ENCODE measurements around the gene CNOT3.
"Not testable (repeated sequence)": the region's sequence is repeated elsewhere in the genome, so short reads cannot be mapped to it uniquely, and the experiment has no call there.

The CNOT3 gene

DNA sequence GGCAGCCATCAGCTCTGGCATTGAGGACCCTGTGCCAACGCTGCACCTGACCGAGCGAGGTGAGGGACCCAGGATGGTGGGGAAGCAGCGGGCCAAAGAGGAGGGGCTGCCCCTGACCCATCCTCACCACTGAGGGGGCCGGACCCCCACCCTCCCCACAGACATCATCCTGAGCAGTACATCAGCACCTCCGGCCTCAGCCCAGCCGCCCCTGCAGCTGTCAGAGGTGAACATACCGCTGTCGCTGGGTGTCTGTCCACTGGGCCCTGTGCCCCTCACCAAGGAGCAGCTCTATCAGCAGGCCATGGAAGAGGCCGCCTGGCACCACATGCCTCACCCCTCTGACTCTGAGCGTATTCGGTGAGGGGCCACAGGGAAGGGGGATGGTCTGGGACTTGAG lies 14.7 kb downstream of the CNOT3 start:
- DNase-seq, result no peak

DNA sequence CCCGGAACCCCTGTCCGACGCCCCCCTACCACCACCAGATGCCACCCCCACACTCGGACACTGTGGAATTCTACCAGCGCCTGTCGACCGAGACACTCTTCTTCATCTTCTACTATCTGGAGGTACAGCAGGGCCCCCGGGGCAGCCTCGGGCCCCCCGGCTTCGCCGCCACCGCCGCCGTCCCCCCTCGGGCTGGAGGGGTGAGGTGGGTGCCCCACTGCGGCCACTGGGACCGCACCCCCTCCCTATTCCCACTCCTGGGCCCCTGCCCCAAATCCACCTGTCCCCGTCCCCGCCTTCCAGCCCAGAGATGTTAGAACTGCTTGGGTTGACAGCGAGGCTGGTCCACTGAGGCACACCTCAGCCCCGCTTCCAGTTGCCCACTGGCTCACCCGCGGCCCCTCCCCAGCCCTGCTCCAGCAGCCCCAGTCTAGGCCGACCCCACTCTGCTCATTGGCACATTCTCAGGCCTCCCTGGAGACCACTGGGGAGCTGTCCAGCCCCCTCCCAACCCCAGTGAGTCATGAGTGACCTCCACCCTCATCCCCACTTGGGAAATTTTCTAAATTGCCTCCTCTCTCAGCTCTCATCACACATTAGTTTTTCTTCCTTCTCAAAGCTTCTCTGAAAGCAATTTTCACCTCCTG lies 15.4 kb downstream of the CNOT3 start:
- DNase-seq, result no peak

DNA sequence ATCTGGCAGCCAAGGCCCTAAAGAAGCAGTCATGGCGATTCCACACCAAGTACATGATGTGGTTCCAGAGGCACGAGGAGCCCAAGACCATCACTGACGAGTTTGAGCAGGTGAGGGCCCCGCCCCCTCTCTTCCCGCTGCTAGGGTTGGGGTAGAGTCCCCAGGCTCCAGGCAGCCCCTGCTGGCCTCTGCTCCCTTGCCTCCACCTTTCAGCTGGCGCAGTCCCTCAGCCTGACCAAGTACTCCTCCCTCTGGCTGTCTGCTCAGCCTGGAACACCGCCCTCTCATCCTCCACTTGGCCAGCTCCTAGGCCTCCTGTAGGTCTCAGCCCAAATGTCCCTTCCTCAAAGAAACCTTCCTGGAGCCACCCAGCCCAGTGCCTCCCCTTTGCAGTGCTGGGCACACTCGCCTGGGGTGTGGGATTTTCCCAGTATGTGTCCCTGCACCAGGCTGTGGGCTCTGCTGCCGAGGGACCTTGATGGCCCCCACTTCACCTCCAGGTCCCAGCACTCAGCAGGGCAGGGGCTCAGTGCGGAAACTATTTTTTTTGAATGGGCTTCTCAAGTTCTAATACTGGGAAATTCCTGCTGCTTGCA lies 16.3 kb downstream of the CNOT3 start:
- no peak for DNase-seq

DNA sequence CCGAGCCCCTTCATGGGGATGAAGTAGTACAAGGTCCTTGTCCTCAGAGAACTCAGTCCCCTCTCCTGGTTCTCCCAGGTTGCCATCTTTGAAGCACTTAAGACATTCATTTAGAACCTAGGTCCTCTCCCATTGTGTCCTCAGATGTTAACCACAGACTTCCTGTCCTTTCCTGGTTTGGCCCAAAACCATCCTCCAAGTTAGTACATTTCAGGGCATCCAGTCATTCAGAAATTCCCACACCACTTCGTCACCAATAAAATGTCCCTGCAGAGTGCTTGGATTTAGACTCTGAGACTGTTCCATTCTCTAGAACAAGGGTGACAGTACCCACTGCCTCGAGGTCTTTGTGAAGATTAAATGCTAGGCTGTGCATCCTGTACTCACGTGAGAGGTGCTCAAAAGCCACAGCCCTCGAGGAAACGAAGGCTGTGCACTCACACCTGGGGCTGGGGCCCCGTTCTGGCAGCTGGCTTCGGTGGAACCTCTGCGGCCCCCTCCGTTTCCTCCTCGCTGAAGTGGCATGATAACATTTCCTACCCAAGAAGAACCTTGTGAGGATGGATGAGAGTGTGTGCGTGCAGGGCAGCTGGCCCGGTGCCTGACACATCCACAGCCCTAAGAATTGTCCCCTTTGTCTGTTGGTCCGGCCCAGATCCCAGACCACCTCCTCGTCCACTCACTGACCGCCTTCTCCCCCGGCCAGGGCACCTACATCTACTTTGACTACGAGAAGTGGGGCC lies 17.2 kb downstream of the CNOT3 start:
- no peak for DNase-seq

DNA sequence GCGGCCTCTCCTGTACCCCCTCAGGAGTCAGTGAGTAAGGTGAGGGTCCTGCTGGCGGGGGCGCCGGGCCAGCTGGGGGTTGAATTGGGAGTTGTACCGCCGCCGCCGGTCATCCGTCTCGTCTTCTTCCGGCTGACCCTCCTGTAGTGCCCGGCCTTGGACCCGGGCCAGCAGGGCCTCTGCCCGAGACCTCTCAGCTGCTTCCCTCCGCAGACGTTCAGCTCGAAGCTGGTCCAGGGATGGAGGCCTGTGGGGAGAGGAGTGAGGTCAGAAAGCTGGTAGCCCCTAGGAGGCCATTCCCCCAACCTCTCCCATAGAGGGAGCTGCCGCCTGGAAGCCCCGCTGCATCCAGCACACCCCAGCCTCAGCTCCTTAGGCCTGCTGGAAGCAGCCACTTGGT lies 18.1 kb downstream of the CNOT3 start:
- DNase-seq, result no peak

DNA sequence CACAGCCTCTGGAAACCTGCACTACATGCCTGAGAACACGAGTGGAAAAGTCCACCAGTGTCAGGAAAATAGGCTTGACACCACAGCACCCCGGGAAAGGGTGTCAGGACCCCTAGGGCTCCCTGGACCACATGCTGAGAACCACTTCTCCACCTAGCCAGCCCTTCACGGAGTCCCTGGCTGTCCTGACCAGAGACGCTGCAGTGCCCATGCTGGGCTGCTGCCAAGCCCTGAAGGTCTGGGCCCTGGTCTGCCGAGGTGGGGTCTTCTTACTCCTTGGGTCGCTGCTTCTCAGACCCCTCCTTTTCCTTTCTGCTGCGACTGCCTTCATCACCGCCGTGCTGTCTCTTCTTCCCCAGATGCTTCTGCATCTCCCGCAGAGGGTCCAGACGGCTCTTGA lies 18.9 kb downstream of the CNOT3 start:
- no peak for DNase-seq

DNA sequence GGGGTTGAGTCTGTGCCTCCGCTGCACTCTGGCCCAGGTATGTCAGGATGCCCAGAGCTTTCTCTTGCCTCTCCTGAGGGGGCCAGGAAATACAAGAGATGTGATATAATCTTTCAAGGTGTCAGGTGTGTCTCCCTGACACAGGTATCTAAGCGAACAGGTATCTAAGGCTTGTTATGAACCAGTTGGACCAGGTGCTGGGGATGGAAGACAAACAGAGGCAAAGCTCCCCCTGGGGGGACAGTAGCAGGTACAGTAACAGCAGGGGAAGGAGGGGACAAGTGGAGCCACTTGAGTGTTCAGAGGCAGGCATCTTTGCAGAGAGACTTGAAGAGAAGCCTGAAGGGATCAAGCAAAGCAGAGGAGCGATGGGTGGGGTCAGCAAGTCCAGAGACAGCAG lies 19.4 kb downstream of the CNOT3 start:
- DNase-seq, result no peak

DNA sequence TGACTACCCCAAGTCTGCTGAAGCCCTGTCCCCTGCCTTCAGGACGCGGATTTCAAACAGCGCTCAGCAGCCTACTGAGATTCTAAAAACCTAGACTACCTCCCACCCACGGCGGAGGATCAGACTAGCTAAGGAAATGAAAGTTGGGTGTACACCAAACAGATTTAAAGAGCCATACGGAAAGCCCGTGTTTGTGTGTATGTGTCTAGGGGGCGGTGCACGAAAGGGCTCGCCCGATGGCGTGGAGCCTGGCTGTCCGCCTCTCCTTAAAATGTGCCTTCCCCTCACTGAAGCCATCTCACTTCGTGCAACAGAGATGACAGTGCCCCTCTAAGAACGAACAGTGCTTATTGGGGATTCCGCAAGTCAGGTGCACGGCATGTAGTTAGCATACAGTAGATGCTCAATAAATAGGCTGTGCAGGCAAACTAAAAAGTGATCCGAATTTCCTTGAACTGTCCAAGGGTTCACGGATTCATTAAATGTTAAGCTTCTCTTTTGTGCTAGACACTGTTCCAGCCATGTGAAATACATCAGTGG lies 21.3 kb downstream of the CNOT3 start:
- DNase-seq, result no peak

DNA sequence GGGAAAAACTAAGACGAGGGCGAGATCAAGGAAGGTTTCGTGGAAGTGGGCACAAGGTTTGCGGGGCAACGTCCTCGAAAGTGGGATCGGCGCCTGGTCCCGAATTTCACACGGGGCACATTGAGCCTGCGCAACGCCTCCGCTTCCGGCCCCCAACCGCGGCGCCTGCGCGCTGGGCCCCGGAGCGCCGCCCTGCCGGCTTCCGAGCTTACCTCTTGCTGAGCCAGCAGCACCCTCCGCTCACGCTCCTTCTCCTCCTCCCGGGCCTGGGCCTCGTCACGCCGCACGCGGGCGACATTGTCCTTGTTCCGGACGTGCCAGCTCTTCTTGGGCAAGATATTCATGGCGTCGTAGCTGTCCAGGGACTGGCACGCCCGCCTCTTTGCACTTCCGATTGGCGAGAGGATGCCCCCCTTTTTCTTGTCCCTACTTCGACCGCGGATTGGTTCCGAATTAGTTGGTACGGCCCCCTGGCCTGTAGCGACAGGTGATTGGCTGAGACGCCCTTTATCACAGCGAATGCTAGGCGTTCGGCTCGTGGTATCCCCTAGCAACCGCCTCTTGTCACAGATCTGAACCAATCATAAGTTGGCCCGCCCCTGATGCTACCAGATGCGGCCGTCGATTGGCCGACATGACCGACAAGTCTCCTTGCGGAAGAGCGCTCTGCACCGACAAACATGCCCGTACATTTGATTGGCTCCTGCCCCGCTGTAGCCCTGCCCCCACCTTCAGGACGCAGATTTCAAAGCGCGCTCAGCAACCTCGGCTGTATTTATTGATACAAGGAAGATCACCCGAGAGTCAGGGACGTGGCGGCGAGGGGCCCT lies 22.0 kb downstream of the CNOT3 start, which contains the start of gene LENG1:
TSS of gene LENG1 (minus strand) at position 370 of the 830 bp plus-strand sequence. CDS start at position 344, 26 bp downstream.
- peak; percentile 98 for DNase-seq

DNA sequence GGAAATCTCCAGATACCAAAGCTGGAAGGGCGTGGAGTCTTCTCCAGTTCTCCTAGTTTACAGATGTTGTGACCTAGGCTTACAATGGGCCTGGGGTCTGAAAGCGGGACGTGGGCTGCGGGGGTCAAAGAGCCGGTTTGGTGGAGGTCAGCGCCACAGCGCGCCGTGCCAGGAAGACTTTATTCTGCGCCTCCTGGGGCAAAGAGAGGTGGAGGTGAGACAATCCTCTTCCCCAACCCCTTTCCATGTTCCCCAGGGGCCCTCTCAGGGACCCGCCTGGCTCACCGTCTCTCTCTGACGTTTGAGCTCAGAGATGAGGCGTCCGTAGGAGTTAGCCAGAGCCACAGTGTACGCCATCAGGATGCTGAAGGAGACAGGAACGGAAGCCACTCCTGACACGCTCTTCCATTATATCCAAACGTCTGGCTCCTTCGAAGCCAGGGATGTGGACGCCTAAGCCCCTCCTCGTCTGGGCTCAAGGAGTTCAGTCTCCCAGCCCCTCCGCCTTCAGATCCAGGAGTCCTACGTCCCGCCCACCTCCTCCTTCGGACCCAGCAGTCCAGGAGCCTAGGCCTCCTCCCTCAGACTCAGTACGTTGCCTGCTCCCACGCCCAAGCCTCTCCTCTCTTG lies 22.7 kb downstream of the CNOT3 start:
- DNase-seq, result no peak

DNA sequence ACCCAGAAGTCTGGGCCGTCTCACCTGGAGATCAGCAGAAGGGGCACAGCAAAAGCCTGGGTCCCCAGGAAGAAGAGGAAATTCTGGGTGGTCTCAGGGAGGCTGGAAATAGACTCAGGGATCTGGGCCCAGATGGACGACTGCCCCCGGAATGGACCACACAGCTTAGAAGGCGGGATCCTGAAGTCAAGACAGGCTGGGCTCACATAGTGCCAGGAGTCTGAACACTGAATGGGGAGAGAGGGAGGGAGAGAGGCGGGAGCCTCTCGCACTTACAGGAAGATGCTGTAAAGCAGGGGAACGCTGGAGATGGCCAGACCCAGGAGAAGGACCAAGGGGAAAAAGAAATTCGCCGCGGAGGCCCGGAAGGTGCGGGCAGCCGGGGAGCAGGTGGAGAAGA lies 23.3 kb downstream of the CNOT3 start:
- DNase-seq, result no peak

DNA sequence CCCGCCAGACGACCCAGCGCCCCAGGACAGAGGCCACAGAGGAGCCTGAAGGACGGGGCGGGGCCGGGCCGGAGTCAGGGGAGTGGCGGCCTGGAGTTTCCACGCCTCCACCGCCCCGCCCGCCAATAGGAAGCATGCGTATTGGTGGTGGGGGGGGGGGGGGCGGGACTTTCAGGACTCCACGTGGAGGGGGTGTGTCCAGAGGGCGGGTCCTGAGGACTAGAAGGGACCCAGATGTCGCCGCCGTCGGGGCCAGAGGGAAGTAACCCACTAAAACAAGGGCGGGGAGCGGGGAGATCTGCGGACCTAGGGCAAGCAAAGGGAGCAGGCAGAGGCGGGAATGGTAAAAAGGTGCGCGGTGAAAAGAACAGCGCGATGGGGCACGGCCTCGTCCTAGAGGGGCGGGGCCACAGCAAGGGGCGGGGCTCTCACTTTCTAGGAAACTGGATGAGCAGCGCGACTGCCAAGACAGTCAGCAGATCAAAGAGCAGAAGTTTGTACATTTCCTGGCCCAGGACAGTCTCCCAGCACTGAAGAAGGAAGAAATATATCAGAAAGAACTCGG lies 24.8 kb downstream of the CNOT3 start:
- DNase-seq, result no peak

DNA sequence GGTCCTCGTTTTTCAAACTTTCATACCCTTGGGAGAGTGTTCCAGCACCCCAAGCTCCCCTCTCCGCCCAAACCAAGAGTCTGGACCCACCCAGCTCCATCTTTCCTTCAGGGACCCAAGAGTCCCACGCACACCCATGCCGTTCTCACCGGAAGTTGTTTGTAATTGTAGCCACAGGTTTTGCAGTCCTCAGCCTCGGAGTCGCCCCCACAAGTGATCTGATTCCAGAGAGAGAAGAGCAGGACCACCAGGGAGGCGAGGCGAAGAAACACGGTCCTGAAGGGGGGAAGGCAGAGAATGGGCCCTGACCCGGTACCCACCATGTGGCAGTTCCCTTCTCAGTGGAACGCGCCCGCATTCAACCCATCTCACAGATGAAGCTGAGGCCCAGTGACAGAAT lies 25.3 kb downstream of the CNOT3 start:
- DNase-seq, result no peak

DNA sequence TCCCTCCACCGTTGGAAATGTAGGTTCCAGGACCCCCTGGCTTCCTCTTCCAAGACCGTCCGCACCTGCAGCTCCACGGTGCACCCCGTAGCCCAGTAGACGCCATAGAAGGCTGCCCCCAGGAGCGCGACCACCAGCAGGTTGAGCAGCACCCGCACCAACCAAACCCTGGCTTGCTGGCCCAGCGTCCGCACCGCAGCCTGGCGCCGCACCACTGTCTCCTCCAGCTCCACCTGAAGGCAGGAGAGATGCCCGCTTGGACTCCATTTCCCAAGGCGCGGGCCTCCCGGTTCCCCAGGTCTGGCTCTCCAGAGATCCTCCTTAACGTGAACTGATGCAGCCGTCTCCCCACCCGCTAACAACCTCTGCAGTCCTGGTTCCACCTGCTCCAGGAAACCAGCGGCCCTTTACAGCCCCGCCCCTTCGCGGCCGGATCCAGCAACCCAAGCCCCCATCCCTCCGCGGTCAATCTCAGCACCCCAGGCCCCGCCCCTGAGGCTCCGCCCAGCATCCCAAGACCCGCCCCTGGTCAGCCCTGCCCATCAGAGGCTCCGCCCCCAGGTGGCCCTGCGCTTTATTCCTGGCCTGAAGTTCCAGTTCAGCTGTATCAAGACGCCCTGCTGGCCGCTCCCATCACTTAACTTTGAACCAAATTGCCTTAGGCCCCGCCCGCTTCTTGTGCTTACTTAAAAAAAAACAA lies 27.0 kb downstream of the CNOT3 start:
- DNase-seq, result no peak

DNA sequence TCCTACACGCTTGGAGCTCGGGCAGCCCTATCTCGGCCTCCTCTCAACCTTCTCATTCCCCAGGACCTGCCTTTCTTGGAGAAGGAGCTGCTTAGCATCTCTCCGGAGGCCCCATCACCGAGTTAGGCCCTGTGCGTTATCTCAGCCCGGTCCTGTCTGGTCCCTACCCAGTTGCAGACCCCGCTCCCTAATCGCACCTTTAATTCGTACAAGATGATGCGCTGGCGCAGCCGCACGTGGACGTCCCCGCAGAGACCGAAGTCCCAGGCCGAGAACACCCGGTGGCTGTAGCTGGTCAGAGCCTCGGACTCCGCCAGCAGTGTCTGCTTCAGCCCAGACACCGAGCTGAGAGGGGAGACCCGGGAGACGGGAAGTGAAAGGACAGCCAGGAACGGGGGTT lies 27.7 kb downstream of the CNOT3 start:
- DNase-seq, result no peak

DNA sequence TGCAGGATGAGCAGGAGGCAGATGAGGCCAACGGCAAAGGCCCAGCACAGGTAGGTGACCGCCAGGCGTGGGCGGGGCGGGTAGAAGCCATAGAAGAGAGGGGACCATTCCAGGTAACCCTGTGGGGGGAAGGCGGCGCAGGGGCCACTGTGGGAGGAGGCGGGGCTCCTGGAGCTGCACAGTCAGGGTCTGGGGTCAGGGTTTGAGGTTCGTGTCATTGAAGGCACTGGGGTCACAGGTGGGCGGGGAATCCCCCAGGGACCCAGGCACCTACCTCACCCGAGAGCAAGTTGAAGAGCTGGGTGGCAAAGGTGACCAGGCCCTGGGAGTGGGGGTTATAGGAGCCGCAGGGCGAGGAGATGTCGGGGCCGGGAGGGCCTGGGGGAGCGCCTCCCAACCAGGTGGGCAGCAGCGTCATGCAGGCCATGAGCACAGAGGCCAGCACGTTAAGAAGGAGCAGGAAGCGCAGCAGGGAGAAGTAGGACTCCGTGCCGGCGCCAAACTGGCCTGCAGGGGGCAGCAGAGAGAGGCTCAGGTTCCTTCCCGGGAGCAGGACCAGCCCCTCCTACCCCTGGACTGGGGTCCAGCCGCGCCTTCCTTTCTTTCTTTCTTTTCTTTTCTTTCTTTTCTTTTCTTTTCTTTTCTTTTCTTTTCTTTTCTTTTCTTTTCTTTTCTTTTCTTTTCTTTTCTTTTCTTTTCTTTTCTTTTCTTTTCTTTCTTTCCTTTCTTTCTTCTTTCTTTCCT lies 30.8 kb downstream of the CNOT3 start:
- DNase-seq, result peak; percentile 62

DNA sequence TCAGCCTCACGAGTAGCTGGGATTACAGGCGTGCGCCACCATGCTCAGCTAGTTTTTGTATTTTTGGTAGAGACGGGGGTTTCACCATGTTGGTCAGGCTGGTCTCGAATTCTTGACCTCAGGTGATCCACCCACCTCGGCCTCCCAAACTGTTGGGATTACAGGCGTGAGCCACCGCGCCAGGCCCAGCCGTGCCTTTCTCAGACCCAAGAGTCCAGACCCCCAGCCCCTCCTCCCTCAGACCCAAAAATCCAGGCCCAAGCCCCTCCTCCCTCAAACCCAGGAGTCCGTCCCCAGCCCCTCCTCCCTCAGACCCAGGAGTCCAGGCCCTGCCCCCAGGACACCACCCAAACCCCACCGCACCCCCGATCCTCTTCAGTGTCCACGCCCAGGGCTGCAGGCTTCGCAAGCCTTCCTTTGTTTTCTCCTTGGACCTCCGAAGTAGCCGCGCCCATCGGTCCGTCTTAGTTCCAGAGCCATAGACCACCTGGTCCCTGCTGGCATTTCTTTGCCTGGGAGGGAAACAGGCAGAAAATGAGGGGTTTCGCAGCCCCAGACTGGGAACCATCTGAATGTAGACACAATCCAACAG lies 31.7 kb downstream of the CNOT3 start:
- no peak for DNase-seq

DNA sequence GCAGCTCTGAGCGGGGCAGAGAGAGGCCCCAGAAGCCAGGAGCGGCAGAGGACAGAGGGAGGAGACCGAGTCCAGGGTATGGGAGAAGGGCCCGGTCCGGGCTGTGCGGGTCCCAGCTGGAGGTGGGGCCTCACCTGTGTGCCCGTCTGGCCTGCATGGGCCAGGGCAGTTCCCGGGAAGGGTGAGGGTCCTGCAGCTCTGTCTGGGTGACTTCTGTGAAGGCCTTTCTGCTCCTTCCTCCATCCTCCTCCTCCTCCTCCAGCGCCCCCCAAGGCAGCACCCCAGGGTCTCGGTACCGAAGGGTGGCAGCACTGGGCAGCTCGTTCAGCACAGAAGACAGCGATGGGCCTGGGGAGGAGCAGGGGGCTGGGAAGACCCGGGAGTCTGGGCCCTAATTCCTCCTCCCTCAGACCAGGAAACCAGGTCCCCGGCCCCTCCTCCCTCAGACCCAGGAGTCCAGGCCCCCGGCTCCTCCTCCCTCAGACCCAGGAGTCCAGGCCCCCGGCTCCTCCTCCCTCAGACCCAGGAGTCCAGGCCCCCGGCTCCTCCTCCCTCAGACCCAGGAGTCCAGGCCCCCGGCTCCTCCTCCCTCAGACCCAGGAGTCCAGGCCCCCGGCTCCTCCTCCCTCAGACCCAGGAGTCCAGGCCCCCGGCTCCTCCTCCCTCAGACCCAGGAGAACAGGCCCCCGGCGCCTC lies 34.3 kb downstream of the CNOT3 start:
- DNase-seq, result not testable (repeated sequence)

DNA sequence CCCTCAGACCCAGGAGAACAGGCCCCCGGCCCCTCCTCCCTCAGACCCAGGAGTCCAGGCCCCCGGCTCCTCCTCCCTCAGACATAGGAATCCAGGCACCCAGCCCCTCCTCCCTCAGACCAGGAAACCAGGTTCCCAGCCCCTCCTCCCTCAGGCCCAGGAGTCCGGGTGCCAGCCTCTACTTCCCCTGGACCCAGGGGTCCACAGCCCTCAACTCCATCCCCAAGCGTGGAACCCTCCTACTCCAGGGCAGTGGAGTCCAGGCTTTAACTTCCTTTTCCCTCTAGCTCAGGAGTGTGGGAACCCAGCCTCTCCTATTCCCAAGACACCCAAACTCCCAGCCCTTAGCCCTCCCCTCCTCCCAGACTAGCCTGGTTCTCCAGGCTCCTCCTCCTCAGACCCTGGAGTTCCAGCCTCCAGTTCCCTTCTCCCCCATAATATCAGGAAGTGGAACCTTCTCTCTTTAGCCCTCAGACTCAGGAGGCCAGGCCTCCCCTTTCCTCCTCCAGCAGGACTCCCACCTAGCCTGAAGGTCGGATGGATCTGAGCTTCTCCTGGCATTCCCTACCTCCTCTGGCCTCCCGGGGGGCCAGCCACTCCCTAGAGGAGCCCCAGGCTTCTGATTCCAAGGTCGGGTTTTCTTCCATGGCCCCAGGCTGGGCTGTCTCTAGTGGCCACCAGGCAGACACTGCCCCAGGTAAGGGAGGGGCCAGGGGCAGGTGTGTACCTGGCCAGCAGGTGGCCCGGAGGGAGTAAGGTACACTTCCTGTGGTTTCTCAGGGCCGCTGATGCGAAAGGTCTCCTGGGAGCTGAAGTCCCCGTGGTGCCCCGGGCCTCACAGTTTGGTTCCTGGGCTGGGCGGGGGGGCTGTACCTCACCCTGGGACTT lies 35.2 kb downstream of the CNOT3 start, which contains the start of gene TMC4:
TSS of gene TMC4 (minus strand) at position 690 of the 888 bp plus-strand sequence. CDS start at position 647, 43 bp downstream.
- DNase-seq, result no peak
